CD8-positive, alpha-beta memory T cell (primary cell): ENCODE results near the gene GIPC2. TPM values are rescaled to one million over a fixed set of nuclear protein-coding genes. Genes with fewer than 3 reads are reported as not detected.

Experiments used
- CTCF ChIA-PET: fragments of 350-600 bp; sonication (Branson Sonifier 250); formaldehyde crosslinking; loops from one replicate; lab custom pipeline; 2021; ENCODE audit warnings: antibody characterized with exemption; lab: Charles Lee
- POLR2A ChIA-PET: fragments of 350-600 bp; sonication (Branson Sonifier 250); formaldehyde crosslinking; loops from one replicate; lab custom pipeline; 2021; ENCODE audit warnings: antibody characterized with exemption; lab: Charles Lee
- DNase-seq, 5 donors: peaks; one replicate each; pipeline versions ENCODE4 v3.0.0 to v3.0.0-alpha.2; 2020 to 2022; ENCODE audit warnings: mixed read lengths in 1 of 5
- H3K27ac ChIP-seq: one replicate; pipeline ENCODE4 v1.7.0; 2013; ENCODE audit warnings: low read depth, mild to moderate bottlenecking, low read length, moderate library complexity
- H3K27me3 ChIP-seq: 2 replicates; pipeline ENCODE4 v1.7.0; 2013; ENCODE audit warnings: low read length, mild to moderate bottlenecking; ENCODE audit not compliant: insufficient read depth, poor library complexity, severe bottlenecking
- H3K36me3 ChIP-seq: 2 replicates; pipeline ENCODE4 v1.7.0; 2013; ENCODE audit warnings: mild to moderate bottlenecking, low read length, moderate library complexity; ENCODE audit not compliant: insufficient read depth
- H3K4me1 ChIP-seq: 2 replicates; pipeline ENCODE4 v1.7.0; 2013; ENCODE audit warnings: mild to moderate bottlenecking, low read length, moderate library complexity; ENCODE audit not compliant: insufficient read depth
- H3K4me3 ChIP-seq: 2 replicates; pipeline ENCODE4 v1.7.0; 2013; ENCODE audit warnings: mild to moderate bottlenecking, low read length
- H3K9me3 ChIP-seq: 2 replicates; pipeline ENCODE4 v1.7.0; 2013; ENCODE audit warnings: mild to moderate bottlenecking, low read length
- H3K27ac Mint-ChIP-seq, 8 donors: one replicate each; pipeline ENCODE4 v1.8.0; 2020 to 2021; ENCODE audit warnings: mixed read lengths in 8 of 8, mild to moderate bottlenecking in 6 of 8, inconsistent platforms in 3 of 8, moderate library complexity in 3 of 8
- H3K27me3 Mint-ChIP-seq, 2 donors: one replicate each; pipeline ENCODE4 v1.8.0; 2020 to 2021; ENCODE audit warnings: mixed read lengths in 2 of 2, mild to moderate bottlenecking in 1 of 2, moderate library complexity in 1 of 2
- H3K36me3 Mint-ChIP-seq, 3 donors: one replicate each; pipeline ENCODE4 v1.8.0; 2020 to 2021; ENCODE audit warnings: mixed read lengths in 3 of 3, inconsistent platforms in 1 of 3, mild to moderate bottlenecking in 1 of 3
- H3K4me1 Mint-ChIP-seq, 3 donors: one replicate each; pipeline ENCODE4 v1.8.0; 2020 to 2021; ENCODE audit warnings: mixed read lengths in 3 of 3, inconsistent platforms in 1 of 3, mild to moderate bottlenecking in 1 of 3
- H3K4me3 Mint-ChIP-seq, 7 donors: one replicate each; pipeline ENCODE4 v1.8.0; 2020 to 2021; ENCODE audit warnings: mixed read lengths in 7 of 7, mild to moderate bottlenecking in 6 of 7, moderate library complexity in 4 of 7, inconsistent platforms in 2 of 7
- H3K9me3 Mint-ChIP-seq, 5 donors: one replicate each; pipeline ENCODE4 v1.8.0; 2020 to 2022; ENCODE audit warnings: mixed read lengths in 5 of 5, mild to moderate bottlenecking in 3 of 5, moderate library complexity in 2 of 5, inconsistent platforms in 1 of 5
- polyA plus RNA-seq: library from polyadenylated mRNA; unstranded; fragments of 300-500 nt; fragmentation: Illumina TruSeq; gene quantifications from one replicate; pipeline ENCODE4 v1.2.3, GENCODE V29; 2021
- total RNA-seq, 2 experiments: library from RNA; stranded (reverse); gene quantifications; one replicate each; pipeline ENCODE4 v1.2.3, GENCODE V29; 2021

The GIPC2 gene
- total and polyA plus RNA-seq, 3 experiments from 2014 or later: 0.24 to 0.40 (median 0.35) TPM

DNA sequence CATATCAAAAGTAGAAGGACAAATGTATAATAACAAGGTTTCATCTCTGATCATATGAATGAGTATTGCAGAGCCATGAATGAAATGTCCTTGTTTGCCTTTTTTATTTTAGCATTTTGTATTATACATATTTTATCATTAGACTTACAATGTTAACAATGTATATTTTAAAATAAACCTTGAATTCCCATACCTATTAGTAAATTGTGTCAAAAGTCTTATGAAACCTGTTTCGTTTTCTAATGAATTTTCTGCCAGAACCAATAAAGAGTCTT is 40.4 kb upstream of the GIPC2 start:
- Histone ChIP-seq H3K27ac (peak overlapping the region; percentile 92), H3K27me3 (no peaks in the 10 kb centered on the region), H3K36me3 (no peaks in the 10 kb centered on the region), H3K4me1 (peaks cover 17% of the 10 kb centered on the region), H3K4me3 (peak overlapping the region; percentile 89), H3K9me3 (no peaks in the 10 kb centered on the region)
- ChIA-PET POLR2A (interaction anchor here (0.6 to 5.8 kb wide), 4 partner anchors 9 to 322 kb away, joined by 3 to 102 read pairs (median 8); partner anchors contain the start of genes FUBP1 and ZZZ3), CTCF (interaction anchor here (1.3 to 3.9 kb wide), 5 partner anchors 10 to 109 kb away, joined by 4 to 27 read pairs (median 5); partner anchors contain the start of gene FUBP1)
- Mint-ChIP-seq H3K4me3 (peak overlapping the region; percentile 86 to 93 (median 90)), H3K27ac (peak overlapping the region; percentile 93 to 99 (median 98)), H3K4me1 (peaks cover 26 to 66% (median 62%) of the 10 kb centered on the region in 3 donors), H3K27me3 (peaks cover 0 to 3% of the 10 kb centered on the region in 2 donors), H3K9me3 (peaks cover 0 to 2% (median 0%) of the 10 kb centered on the region in 5 donors), H3K36me3 (peaks cover 0 to 8% (median 0%) of the 10 kb centered on the region in 3 donors)
- DNase-seq: no peak

DNA sequence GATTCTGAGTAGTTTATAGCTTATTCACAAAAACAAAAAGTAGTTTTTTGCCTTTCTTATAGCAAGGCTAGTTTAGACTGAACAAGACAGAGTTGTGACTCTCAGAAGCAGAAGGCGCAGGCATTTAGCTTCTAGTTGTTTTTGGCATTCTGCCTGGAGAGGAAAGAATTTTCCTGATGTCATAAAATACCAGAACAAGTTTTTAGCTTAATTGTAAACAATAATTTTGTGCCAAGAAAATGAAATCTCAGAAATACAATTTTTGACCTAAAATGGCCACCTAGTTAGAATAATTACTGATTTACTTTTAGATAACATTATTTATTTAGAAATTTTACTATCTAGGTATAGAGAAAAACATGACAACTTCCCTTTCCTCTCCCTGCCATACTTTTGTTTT is 40.0 kb upstream of the GIPC2 start:
- Mint-ChIP-seq H3K9me3 (peaks cover 0 to 2% (median 0%) of the 10 kb centered on the region in 5 donors), H3K27me3 (peaks cover 0 to 3% of the 10 kb centered on the region in 2 donors), H3K4me3 (peak overlapping the region; percentile 86 to 93 (median 90)), H3K27ac (peak overlapping the region in 6 of 8 donors; percentile 23 to 99 (median 87)), H3K4me1 (peaks cover 26 to 69% (median 63%) of the 10 kb centered on the region in 3 donors), H3K36me3 (peaks cover 0 to 8% (median 0%) of the 10 kb centered on the region in 3 donors)
- peaks cover 17% of the 10 kb centered on the region for H3K4me1 ChIP-seq
- peak overlapping the region; percentile 89 for H3K4me3 ChIP-seq
- POLR2A ChIA-PET: interaction anchor here (1.2 to 5.8 kb wide), 3 partner anchors 9 to 323 kb away, joined by 3 to 102 read pairs (median 12); partner anchors contain the start of genes FUBP1 and ZZZ3
- peak overlapping the region; percentile 92 for H3K27ac ChIP-seq
- H3K27me3 ChIP-seq: no peaks in the 10 kb centered on the region
- DNase-seq: peak in 1 of 5 donors; percentile 22
- no peaks in the 10 kb centered on the region for H3K36me3 ChIP-seq
- CTCF ChIA-PET: interaction anchor here (0.6 to 3.9 kb wide), 4 partner anchors 26 to 201 kb away, joined by 3 to 27 read pairs (median 8); partner anchors contain the start of gene FUBP1
- H3K9me3 ChIP-seq: no peaks in the 10 kb centered on the region

DNA sequence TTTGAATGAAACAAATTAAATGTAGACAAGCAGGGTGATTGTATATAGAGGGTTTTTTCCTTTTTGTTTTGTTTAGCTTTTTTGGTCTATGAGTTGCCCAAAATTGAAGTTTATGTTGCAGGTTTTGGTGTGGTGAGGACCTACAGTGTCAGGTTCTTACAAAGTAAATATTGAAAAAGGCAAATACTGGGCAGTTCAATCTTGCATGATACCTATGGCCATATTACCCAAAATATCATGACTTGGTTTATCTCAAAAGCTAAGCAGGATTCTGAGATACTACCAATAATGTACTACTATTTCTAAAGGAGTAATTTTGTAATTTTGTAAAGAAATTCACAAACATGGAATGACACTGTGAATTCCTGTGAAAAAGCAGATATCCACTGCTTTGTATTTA is 39.2 kb upstream of the GIPC2 start:
- Histone ChIP-seq H3K27ac (peak overlapping the region; percentile 92), H3K27me3 (no peaks in the 10 kb centered on the region), H3K4me1 (peaks cover 17% of the 10 kb centered on the region), H3K4me3 (no peak overlapping the region), H3K9me3 (no peaks in the 10 kb centered on the region), H3K36me3 (no peaks in the 10 kb centered on the region)
- Mint-ChIP-seq H3K4me3 (peak overlapping the region in 4 of 7 donors; percentile 21 to 93 (median 88)), H3K36me3 (peaks cover 0 to 8% (median 0%) of the 10 kb centered on the region in 3 donors), H3K27ac (no peak overlapping the region), H3K9me3 (peaks cover 0 to 2% (median 0%) of the 10 kb centered on the region in 5 donors), H3K4me1 (peaks cover 26 to 70% (median 66%) of the 10 kb centered on the region in 3 donors), H3K27me3 (peaks cover 0 to 3% of the 10 kb centered on the region in 2 donors)
- ChIA-PET CTCF (interaction anchor here (2.9 to 3.9 kb wide), 2 partner anchors 26 to 28 kb away, joined by 11 to 27 read pairs; partner anchors contain the start of gene FUBP1), POLR2A (interaction anchor here (5.8 kb wide), 1 partner anchor 27 kb away, joined by 102 read pairs; the partner anchor contains the start of gene FUBP1)
- no peak for DNase-seq

DNA sequence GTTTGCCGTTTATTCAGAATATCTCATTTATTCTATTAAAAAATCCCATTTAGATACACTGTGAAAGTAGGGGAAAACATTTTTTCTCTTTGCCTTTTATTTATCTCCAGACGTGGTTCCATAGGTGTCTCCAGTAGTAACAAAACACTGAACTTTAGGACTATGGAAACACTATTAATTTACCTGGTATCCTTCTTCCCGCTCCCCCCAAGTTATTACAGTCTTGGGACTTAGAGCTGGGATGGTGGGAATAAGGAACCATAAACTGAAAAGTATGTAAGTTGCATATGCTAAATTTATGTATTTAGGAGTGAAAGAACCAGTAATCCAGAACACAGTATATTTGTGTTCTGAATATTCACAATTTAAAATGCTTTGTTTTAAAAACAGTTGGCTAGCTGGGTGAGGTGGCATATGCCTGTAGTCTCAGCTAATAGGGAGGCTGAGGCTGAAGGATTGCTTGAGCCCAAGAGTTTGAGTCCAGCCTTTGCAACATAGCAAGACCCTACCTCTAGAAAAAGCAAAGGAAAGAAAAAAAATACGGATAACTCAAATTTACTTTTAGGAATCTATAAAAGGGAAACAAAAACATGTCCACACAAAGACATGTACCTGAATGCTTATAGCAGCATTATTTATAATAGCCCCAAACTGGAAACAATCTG is 38.0 kb upstream of the GIPC2 start:
- Mint-ChIP-seq H3K27me3 (peaks cover 0 to 3% of the 10 kb centered on the region in 2 donors), H3K36me3 (peaks cover 0 to 8% (median 0%) of the 10 kb centered on the region in 3 donors), H3K9me3 (peaks cover 0 to 2% (median 0%) of the 10 kb centered on the region in 5 donors), H3K4me3 (peak overlapping the region in 2 of 7 donors; percentile 6 to 19), H3K27ac (peak overlapping the region in 3 of 8 donors; percentile 33 to 64 (median 58)), H3K4me1 (peaks cover 26 to 62% (median 62%) of the 10 kb centered on the region in 3 donors)
- H3K4me3 ChIP-seq: no peak overlapping the region
- no peaks in the 10 kb centered on the region for H3K9me3 ChIP-seq
- ChIA-PET CTCF (interaction anchor here (1.8 kb wide), 1 partner anchor 30 kb away, joined by 4 read pairs; the partner anchor contains the start of gene FUBP1), POLR2A (no interaction called here)
- H3K27me3 ChIP-seq: no peaks in the 10 kb centered on the region
- peaks cover 17% of the 10 kb centered on the region for H3K4me1 ChIP-seq
- peak overlapping the region; percentile 43 for H3K27ac ChIP-seq
- H3K36me3 ChIP-seq: no peaks in the 10 kb centered on the region
- no peak for DNase-seq

DNA sequence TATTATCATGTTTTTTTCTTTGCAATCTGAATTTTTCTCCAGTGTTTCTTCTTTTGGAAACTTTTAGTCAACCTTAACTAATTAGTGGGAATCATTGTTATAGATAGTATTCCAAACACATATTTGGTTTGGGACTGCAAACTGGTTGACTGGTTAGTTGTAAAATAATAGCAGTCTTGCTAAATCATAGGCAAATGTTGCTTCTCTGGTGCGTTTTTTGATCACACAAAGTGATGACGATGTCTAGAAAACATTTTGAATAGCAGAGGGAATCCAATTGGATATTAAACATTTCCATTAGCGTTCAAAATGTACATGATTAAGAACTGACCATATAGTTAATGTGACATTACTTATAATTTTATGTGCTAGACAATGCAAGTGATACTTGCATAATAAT is 36.5 kb upstream of the GIPC2 start:
- Mint-ChIP-seq H3K36me3 (peaks cover 5 to 18% (median 5%) of the 10 kb centered on the region in 3 donors), H3K4me1 (peaks cover 26 to 49% (median 49%) of the 10 kb centered on the region in 3 donors), H3K4me3 (no peak overlapping the region), H3K27me3 (peaks cover 0 to 3% of the 10 kb centered on the region in 2 donors), H3K27ac (no peak overlapping the region), H3K9me3 (peaks cover 0 to 2% (median 0%) of the 10 kb centered on the region in 5 donors)
- ChIA-PET CTCF (no interaction called here), POLR2A (interaction anchor here (0.8 kb wide), 1 partner anchor 31 kb away, joined by 3 read pairs; the partner anchor contains the start of gene FUBP1)
- Histone ChIP-seq H3K36me3 (no peaks in the 10 kb centered on the region), H3K27me3 (no peaks in the 10 kb centered on the region), H3K27ac (no peak overlapping the region), H3K9me3 (no peaks in the 10 kb centered on the region), H3K4me3 (no peak overlapping the region), H3K4me1 (peaks cover 11% of the 10 kb centered on the region)
- DNase-seq: no peak

DNA sequence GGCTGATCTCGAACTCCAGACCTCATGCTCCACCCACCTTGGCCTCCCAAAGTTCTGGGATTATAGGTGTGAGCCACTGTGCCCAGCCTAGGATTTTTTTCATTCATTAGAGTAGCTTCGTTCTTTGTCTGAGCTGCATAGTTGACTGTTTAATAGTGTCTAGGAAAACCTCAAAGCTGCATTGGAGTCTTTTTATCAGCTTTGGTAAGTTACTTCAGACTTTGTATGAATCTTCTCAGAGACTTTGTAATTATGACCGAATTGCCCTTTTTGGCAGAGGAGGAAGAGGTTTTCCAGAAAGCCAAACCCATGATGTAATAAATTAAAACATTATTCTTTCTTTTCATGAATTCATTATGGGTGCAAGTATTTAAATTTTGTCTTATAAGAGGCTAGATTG is 35.9 kb upstream of the GIPC2 start:
- H3K27ac Mint-ChIP-seq: no peak overlapping the region
- H3K36me3 Mint-ChIP-seq: peaks cover 7 to 18% (median 8%) of the 10 kb centered on the region in 3 donors
- H3K4me3 ChIP-seq: no peak overlapping the region
- H3K36me3 ChIP-seq: no peaks in the 10 kb centered on the region
- H3K27ac ChIP-seq: no peak overlapping the region
- no peaks in the 10 kb centered on the region for H3K27me3 ChIP-seq
- H3K4me1 ChIP-seq: peaks cover 11% of the 10 kb centered on the region
- no peaks in the 10 kb centered on the region for H3K27me3 Mint-ChIP-seq
- POLR2A ChIA-PET: interaction anchor here (0.8 kb wide), 1 partner anchor 31 kb away, joined by 3 read pairs; the partner anchor contains the start of gene FUBP1
- CTCF ChIA-PET: no interaction called here
- H3K4me3 Mint-ChIP-seq: no peak overlapping the region
- no peak for DNase-seq
- no peaks in the 10 kb centered on the region for H3K9me3 Mint-ChIP-seq
- H3K9me3 ChIP-seq: no peaks in the 10 kb centered on the region
- H3K4me1 Mint-ChIP-seq: peaks cover 24 to 47% (median 47%) of the 10 kb centered on the region in 3 donors

GRCh38 chr1:78011050-78011449 is 34.7 kb upstream of the GIPC2 start:
- peaks cover 5% of the 10 kb centered on the region for H3K4me1 ChIP-seq
- DNase-seq: no peak
- no peaks in the 10 kb centered on the region for H3K27me3 ChIP-seq
- no peaks in the 10 kb centered on the region for H3K36me3 ChIP-seq
- Mint-ChIP-seq H3K27ac (peak overlapping the region in 3 of 8 donors; percentile 5 to 32 (median 18)), H3K4me3 (peak overlapping the region in 1 of 7 donors; percentile 3), H3K36me3 (peaks cover 9 to 21% (median 11%) of the 10 kb centered on the region in 3 donors), H3K4me1 (peaks cover 19 to 39% (median 35%) of the 10 kb centered on the region in 3 donors), H3K27me3 (no peaks in the 10 kb centered on the region), H3K9me3 (no peaks in the 10 kb centered on the region)
- POLR2A ChIA-PET: no interaction called here
- H3K4me3 ChIP-seq: no peak overlapping the region
- CTCF ChIA-PET: no interaction called here
- no peak overlapping the region for H3K27ac ChIP-seq
- no peaks in the 10 kb centered on the region for H3K9me3 ChIP-seq
